GM18505 (cell line): ENCODE results near the gene CPT2.

Source experiments
- ATAC-seq: cut with Tn5 transposase; IDR thresholded peaks from one replicate; pipeline ENCODE4 v1.9.1; 2021; ENCODE audit not compliant: unreplicated experiment
- POLR2A ChIP-seq: IDR thresholded peaks from 4 replicates; pipeline ENCODE4 v1.6.1; 2011; ENCODE audit warnings: borderline replicate concordance; ENCODE audit not compliant: insufficient read depth, insufficient read length; ENCODE audit errors: extremely low read depth

The CPT2 gene

DNA sequence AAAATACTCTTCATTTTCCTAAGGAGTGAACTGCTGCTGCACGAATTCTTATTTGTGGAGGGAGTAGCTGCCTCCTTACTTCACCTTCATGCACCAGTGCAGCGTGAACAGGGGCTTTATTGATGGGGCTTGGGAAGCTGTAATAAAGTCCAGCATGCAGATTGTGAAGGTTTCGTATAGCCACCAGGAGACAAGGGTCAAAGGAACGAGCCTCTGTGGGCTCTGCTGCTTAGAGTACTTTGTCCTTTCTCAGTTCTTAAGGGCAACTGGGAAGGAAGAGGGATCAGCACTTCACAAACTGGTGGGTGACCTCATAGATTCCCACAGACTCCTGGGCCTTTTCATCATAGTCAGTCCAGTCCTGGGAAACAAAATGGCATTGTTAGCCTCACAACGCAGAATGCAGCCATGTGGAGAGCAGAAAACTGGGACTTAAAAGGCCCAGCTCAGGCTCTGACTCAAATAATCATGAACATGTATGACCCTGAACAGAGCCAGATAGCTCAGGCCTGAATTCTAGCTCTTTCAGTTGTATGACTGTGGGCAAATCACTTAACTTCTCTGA lies 17.8 kb downstream of the CPT2 start:
- no peak for ATAC-seq

DNA sequence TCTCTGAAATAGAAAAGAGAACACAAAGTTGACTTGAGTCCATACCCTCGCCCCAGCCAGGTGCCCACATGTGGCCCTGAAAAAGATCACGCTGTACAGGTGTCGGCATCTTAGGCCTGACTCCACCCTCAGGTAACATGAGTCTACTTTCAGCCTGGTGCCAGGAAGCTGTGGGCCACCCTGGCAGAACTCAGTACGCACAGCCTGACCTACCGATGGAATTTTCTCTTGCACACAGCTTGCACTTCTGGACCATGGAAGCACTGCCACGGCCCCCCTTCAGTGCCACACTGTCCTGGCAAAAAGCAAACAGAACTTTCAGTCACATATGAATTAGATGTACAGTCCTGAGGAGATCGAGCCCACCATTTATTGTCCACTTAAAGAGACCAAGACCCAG lies 21.6 kb downstream of the CPT2 start:
- no peak for TF ChIP-seq POLR2A
- no peak for ATAC-seq

More for the DNA sequence above, 17.8 kb downstream of the CPT2 start:
- no peak for TF ChIP-seq POLR2A

DNA sequence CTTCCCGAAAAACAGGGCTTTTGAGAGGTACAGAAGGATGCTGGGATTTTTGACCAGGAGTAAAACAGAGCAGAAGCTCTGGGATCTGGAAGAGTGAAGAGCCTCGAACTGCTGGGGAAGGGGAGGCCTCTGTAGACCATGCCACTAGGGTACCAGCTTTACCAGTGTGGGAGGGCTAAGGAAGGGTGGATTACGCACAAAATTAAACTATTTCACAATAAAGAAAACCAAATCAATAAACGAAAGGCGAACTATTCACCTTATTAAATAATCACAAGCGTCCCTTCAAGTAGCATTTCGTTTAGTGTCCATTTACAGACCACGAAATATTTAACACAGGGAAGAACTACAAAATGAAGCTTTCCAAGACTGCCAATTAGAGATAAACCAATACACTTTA lies 23.1 kb downstream of the CPT2 start:
- no peak for TF ChIP-seq POLR2A

DNA sequence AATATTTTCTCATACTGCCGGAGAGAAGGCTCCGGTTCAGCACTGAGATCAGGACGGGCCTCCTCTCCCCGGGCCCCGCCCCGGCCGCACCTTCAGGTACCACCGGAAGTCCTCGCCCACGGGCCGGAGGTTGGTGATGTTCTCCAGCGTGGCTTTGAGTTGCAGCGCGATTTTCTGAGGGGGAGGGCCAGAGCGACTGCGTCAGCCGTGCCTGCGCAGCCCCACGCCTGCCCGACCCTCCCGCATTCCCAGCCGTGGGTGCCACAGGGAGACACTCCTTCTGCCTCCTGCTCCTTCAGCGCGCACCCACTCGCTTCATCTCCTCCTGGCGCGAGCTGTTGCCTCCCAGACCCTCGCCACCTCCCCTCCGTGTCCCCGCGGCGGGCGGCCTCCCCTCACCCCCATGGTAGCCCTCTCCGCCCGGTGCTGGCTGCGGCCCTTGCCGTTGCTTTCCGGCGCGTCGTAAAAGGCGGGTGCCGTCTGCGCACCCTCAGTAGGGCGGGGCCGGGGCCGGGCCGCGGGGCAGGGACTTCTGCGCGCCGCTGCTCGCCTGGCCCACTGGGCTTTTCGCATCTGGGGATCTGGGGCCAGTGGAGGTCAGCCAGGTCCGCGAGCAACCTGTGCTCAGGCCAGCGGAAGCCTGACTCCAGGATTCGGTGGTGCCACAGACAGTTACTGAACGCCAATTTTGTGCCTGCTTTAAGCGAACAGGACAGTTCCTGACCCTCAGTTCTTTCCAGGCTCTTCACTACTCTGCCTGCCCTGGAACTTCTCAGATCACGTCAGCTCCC lies 23.7 kb downstream of the CPT2 start, which contains the start of gene CZIB:
TSS of gene CZIB (minus strand) at position 464 of the 791 bp plus-strand sequence. CDS start at position 405, 59 bp downstream.
- peak; percentile 89 for ATAC-seq
- peak; percentile 97 for TF ChIP-seq POLR2A

More for the DNA sequence above, 23.1 kb downstream of the CPT2 start:
- no peak for ATAC-seq

DNA sequence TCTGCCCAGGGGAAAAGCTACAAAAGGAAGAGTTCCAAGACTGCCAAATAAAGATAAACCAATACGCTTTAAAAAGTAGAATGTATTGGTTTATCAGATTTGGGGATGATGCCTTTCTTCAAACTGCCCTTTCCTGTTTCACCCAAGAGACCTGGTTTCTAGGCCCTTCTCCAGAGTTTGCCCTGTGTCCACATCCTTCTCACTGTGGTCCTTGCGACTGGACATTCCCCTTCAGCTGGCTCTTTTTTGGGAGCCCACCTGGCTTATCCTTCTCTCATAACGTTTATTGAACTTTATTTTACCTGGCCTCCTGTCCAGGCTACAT lies 24.3 kb downstream of the CPT2 start:
- ATAC-seq: no peak
- no peak for TF ChIP-seq POLR2A

DNA sequence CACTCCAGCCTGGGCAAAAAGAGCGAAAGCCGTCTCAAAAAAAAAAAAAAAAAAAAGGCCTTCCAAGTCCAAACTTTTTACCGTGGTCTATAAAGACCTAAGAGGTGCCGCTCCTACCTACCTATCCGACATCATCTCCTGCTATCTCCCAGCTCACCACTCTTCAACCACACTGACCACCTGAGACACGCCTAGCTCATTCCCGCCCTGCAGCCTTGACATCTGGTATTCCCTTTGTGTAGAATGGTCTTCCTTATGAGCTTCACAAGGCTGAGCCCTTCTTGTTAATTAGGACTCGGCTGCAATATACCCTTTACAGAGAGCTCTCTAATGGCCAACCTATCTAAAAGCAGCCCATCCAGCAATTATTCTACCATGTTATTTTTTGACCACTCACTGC lies 41.0 kb downstream of the CPT2 start:
- ATAC-seq: no peak
- TF ChIP-seq POLR2A: no peak

DNA sequence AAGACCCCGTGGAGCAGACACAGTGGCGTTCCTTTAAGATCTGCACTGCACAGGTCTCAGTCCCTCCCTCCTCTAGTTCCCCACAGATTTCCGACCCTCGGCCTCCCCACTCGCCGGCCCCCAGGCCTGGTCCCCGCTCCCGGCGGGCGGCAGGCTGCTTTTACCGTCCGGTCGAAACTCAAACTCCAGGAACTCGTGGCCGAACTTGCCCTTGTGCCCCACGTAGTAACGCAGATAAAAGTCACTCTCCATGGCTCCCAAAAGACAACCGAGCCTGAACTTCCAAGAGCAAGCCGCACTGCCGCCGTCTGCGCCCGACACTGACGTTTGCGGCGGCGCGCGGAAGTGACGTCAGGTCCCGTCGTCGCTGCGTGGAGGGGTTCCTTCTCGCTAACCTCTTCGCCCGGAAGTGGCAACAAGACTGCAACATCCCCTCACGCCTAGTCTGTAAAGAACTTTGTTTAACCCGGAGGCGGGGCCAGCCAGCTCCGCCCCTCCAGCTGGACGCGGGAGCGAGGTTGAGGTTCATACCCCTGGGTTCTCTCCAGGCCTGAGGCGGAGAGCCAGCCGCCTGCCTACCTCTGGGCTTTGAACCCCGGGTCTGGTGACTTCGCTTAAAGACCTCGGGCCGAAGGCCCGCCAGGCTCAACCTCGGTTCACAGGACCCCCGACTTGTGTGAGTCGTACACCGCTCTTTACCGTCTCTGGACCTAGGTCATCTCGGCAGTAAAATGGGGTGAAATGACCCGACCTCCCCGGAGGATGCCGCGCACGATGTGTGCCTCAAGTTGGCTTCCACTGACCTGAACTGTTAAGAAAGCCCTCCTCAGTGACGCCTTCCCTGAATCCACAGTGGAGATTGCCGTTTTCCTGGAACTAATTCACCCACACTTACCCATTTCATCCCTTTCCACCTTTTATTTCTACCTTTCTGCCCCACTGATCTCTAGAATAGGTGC lies 41.9 kb downstream of the CPT2 start, which contains the start of gene MAGOH:
TSS of gene MAGOH (minus strand) at position 322 of the 959 bp plus-strand sequence. CDS start at position 252, 70 bp downstream.
- peak; percentile 83 for TF ChIP-seq POLR2A
- ATAC-seq: peak; percentile 96

DNA sequence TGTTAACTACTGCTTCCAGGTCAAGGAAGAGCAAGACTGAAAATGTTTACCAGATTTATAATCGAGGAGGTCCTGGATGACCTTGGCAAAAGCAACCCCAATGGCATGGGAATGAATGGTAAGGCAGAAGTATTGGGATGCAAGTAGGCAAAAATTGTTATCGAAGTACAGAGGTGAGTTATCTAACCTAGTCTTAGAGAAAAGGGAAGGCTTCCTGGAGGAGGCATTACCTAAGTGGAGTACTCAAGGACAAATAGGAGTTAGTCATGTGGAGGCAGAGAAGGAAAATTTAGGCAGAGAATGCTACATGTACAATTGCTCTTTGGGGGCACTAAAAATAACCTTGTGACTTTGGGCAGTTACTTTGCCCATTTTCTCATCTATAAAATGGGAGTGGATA lies 45.2 kb downstream of the CPT2 start:
- TF ChIP-seq POLR2A: no peak
- no peak for ATAC-seq

DNA sequence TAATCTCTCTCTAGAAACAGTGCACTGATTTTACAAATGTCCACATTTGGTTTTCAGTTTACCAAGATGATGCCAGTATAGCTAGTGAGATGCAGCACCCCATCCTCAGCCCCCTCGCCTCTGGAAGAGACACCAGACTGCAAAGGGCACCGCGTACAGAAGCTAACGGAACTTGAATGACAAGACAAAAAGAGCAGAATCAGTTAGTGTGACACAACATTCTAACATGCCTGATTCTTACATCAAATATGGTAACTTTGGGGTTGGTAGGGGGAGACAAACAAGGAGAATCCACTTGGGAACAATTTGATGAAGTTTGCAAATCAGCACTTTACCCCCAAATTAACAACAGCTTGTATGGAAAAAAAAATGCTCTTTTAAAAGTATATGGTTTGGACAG lies 45.8 kb downstream of the CPT2 start:
- TF ChIP-seq POLR2A: no peak
- no peak for ATAC-seq

DNA sequence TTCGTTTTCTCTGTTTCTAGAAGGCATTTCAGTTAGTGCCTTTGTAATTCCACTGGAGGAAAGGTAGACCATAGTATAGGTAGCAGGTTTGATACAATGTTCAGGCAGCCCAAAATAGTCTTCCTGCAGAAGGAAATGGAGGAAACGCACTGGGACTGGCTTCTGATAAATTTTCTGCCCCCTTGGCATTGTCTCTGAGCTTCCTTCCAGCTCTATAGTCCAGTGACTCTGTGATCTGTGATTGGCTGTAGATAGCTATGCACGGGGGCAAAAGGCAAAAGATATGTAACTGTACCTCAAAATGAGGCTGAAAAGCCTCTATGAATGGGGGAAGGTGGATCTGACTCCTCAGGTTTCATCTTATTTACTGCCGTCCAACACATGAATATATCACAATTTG lies 47.5 kb downstream of the CPT2 start:
- no peak for ATAC-seq
- no peak for TF ChIP-seq POLR2A

DNA sequence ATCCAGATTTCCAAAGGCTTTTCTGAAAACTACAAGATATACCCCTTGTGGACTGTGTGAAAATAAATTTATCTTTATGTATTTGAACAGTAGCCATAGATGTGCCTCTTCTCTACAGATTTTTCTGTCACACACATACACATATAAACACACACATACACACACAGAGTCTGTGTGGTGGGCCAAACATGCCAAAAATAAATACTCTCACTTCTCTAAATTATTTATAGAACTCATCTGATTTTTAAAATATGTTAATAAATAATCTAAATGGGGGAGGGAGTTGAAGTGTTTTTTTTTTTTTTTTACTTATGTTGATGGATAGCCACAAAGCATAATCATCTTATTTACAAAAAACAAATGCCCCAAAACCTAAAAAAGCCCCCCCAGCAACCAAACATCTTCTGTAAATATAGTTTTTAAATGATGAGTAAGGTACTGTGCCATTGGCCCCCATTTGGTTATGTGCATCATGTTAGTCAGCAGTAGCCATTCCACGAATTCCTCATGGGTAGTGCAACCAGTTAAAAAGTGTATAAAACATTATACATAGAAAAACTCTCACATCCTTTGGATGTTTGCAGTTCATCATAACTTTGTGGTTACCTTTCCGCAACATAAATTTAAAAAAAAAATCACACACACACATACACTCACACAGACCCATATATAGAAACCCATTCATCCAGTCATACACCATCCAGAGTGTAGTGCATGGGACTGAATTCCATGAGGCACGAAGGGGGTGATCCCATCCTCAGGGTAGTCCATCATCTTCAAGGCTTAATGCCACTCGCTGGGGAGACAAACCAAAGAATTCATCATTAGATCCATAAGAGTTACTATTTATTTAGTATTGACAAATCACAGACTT lies 49.9 kb downstream of the CPT2 start:
- no peak for TF ChIP-seq POLR2A
- ATAC-seq: no peak

DNA sequence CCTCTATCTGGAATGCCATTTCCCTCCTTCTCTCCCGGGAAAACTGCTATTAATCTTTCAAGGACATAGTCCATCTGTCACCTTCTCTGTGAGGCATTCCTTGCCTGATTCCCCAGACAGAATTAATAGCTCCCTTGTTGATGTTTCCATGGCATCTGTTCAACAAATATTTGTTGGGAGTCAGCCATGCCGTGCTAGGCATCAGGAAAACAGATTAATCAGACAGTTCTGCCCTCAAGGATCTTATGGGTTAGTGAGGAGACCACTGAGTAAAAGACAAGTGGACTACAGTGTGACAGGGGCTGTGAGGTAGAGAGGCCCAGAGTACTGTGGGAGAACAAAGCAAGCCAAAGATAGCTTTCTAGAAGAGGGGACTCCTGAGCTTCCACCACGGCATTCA lies 53.1 kb downstream of the CPT2 start:
- no peak for TF ChIP-seq POLR2A
- ATAC-seq: no peak
